GM23248 (cell line): ENCODE results near the gene KRTAP5-7. TPM values are rescaled to one million over a fixed set of nuclear protein-coding genes. Genes with fewer than 3 reads are reported as not detected.

ENCODE experiments used
- DNase-seq: peaks from one replicate; pipeline ENCODE4 v3.0.0-alpha.2; 2015
- H2AFZ ChIP-seq: fragments of 200-600 bp; sonication (generic); 2 replicates; pipeline ENCODE4 v1.6.1; 2016; ENCODE audit warnings: antibody characterized with exemption
- H3F3A ChIP-seq: fragments of 200-600 bp; sonication (generic); 2 replicates; pipeline ENCODE4 v1.6.1; 2016; ENCODE audit warnings: mild to moderate bottlenecking, antibody characterized with exemption, mixed run types; ENCODE audit not compliant: insufficient read depth
- H3K27ac ChIP-seq: fragments of 200-600 bp; sonication (generic); 2 replicates; pipeline ENCODE4 v1.5.1; 2016; ENCODE audit warnings: mild to moderate bottlenecking
- H3K27me3 ChIP-seq: fragments of 200-600 bp; sonication (generic); replicated peaks from 2 replicates; pipeline ENCODE4 v1.6.1; 2016; ENCODE audit warnings: mild to moderate bottlenecking; ENCODE audit not compliant: insufficient read depth
- H3K36me3 ChIP-seq: fragments of 200-600 bp; sonication (generic); 2 replicates; pipeline ENCODE4 v1.6.1; 2016; ENCODE audit warnings: low read depth, mild to moderate bottlenecking
- H3K4me1 ChIP-seq: fragments of 200-600 bp; sonication (generic); 2 replicates; pipeline ENCODE4 v1.6.1; 2016; ENCODE audit warnings: mild to moderate bottlenecking; ENCODE audit not compliant: insufficient read depth
- H3K4me2 ChIP-seq: fragments of 200-600 bp; sonication (generic); one replicate; pipeline ENCODE4 v1.6.1; 2016; ENCODE audit warnings: mild to moderate bottlenecking; ENCODE audit not compliant: unreplicated experiment
- H3K4me3 ChIP-seq: fragments of 200-600 bp; sonication (generic); 2 replicates; pipeline ENCODE4 v1.5.1; 2016; ENCODE audit warnings: mild to moderate bottlenecking
- H3K79me2 ChIP-seq: fragments of 200-600 bp; sonication (generic); 2 replicates; pipeline ENCODE4 v1.6.1; 2016; ENCODE audit warnings: mild to moderate bottlenecking; ENCODE audit not compliant: insufficient read depth
- H3K9ac ChIP-seq: fragments of 200-600 bp; sonication (generic); 2 replicates; pipeline ENCODE4 v1.6.1; 2016; ENCODE audit warnings: mild to moderate bottlenecking
- H3K9me2 ChIP-seq: fragments of 200-600 bp; sonication (generic); 2 replicates; pipeline ENCODE4 v1.6.1; 2016; ENCODE audit warnings: mixed run types, mild to moderate bottlenecking, moderate library complexity; ENCODE audit not compliant: insufficient read depth
- H3K9me3 ChIP-seq: fragments of 200-600 bp; sonication (generic); one replicate; pipeline ENCODE4 v1.6.1; 2017; ENCODE audit warnings: low read depth
- H4K20me1 ChIP-seq: fragments of 200-600 bp; sonication (generic); 2 replicates; pipeline ENCODE4 v1.6.0; 2016; ENCODE audit not compliant: insufficient read depth
- EZH2 ChIP-seq: fragments of 200-600 bp; sonication (generic); IDR thresholded peaks from 2 replicates; pipeline ENCODE4 v1.6.1; 2018; ENCODE audit warnings: antibody characterized with exemption, mild to moderate bottlenecking; ENCODE audit not compliant: insufficient read depth, poor library complexity, severe bottlenecking
- EZH2phosphoT487 ChIP-seq: fragments of 200-600 bp; sonication (generic); IDR thresholded peaks from 2 replicates; pipeline ENCODE4 v1.6.1; 2018; ENCODE audit warnings: antibody characterized with exemption, moderate library complexity, mild to moderate bottlenecking, low read depth; ENCODE audit not compliant: insufficient read depth
- WGBS, 2 experiments: methylation state at CpG; one replicate each; pipeline ENCODE4 v1.1.6; 2015 to 2017; ENCODE audit warnings: low lambda C conversion rate in 2 of 2, low coverage in 1 of 2; ENCODE audit errors: missing lambda C conversion rate in 2 of 2; 5-methylcytosine and 5-hydroxymethylcytosine counted together
- in situ Hi-C: fragments of 300-500 bp; cut with MboI; formaldehyde crosslinking; loops from 2 replicates; pipeline ENCODE4 v1.15.0; 2020
- polyA plus RNA-seq: library from polyadenylated mRNA; unstranded; fragments of >200 nt; fragmentation: Nextera tagmentation; extraction: Ambion mirVana; gene quantifications from 2 replicates; pipeline ENCODE4 v1.2.1, GENCODE V29; 2016
- total RNA-seq: library from RNA; depleted of rRNA; stranded (reverse); fragments of >200 nt; shearing (Covaris generic); gene quantifications from 2 replicates; pipeline ENCODE4 v1.2.3, GENCODE V29; 2014

KRTAP5-7 gene
- total and polyA plus RNA-seq, 2 experiments from 2014 or later, result not detected

DNA sequence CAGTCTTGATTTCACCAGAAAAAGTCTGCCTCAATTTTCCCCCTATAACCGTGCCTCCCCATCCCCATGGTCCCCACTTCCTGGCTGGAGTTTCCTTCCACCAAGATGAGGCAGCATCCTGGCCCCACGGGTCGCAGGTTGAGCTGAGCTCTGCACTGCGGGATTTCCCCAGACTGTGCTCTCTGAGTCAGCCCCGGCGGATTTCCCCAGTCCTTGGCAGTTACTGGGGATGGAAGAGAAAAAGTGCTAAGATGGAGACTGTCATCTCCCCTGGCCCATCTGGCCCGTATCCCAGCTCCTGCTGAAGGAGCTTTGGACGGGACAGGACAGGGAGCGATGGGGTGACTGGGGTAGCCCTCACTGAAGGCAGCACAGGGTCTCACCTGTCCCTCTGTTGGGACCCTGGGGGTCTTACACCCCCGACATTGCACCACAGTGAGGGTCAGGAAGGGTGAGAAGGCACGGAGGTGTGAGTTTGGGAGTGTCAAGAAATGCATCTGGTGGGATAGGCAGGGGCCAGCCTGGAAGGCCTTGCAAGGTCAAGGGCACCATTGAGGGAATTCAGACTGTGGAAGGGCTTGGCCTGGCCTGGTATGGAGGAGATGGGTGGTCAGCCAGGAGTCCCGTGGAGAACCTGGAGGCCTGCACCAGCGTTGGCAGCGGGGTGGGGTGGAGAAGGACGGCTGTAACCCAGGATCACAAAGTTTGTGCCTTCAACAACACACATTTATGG lies 37.6 kb upstream of the KRTAP5-7 start:
- H3F3A ChIP-seq, result no peaks in the 10 kb centered on the region
- no peak overlapping the region for H2AFZ ChIP-seq
- no peaks in the 10 kb centered on the region for H3K27me3 ChIP-seq
- no peaks in the 10 kb centered on the region for H4K20me1 ChIP-seq
- H3K36me3 ChIP-seq, result peaks cover 5% of the 10 kb centered on the region; the same call in 1 of the 2 replicates
- WGBS, 2 experiments, result 87 to 91% methylated on average over 15 of the region's 15 CpGs
- H3K9me2 ChIP-seq, result no peaks in the 10 kb centered on the region
- DNase-seq, result no peak
- no peak overlapping the region for H3K4me3 ChIP-seq
- H3K27ac ChIP-seq, result no peak overlapping the region
- H3K4me2 ChIP-seq, result no peak overlapping the region
- no peak overlapping the region for H3K9ac ChIP-seq
- no peak for TF ChIP-seq EZH2phosphoT487
- TF ChIP-seq EZH2, result no peak
- in situ Hi-C loops, result no loop called here
- no peaks in the 10 kb centered on the region for H3K79me2 ChIP-seq
- no peaks in the 10 kb centered on the region for H3K9me3 ChIP-seq
- no peaks in the 10 kb centered on the region for H3K4me1 ChIP-seq

DNA sequence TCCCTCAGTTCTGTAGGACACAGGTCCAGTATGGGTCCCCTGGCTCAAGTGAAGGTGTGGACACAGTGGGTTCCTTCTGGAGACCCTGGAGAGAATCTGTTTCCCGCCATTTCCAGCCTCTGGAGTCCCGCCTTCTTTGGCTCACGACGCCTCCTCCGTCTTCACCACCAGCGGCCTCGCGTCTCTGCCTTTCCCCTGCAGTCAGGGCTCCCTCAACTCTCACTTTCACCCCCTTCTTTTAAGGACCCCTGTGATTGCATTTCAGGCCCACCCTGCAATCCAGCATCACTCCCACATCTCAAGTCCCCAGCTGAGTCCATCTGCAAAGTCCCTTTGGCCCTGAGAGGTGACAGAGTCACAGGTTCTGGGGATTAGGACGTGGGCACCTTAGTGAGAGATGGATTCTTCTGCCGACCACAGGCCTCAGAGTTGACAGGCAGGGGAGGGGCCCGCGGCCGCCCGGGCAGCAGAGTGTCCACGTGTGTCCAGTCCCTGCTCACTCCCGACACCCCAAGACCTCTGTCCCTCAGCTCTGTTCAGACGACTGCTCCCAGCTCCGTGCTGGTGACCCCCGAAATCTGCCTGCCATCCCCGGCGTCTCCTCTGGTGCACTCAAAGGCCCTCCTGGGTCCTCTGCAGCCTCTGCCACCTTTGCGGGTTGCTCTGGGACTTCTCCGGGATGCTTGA lies 36.9 kb upstream of the KRTAP5-7 start:
- 96 to 97% methylated on average over 23 of the region's 23 CpGs for WGBS, 2 experiments
- Histone ChIP-seq H3K27me3 (no peaks in the 10 kb centered on the region), H3K9me3 (no peaks in the 10 kb centered on the region), H3K4me2 (no peak overlapping the region), H3F3A (no peaks in the 10 kb centered on the region), H4K20me1 (no peaks in the 10 kb centered on the region), H3K9ac (no peak overlapping the region), H3K36me3 (peaks cover 5% of the 10 kb centered on the region; the same call in 1 of the 2 replicates), H3K27ac (no peak overlapping the region), H3K9me2 (no peaks in the 10 kb centered on the region), H3K4me1 (no peaks in the 10 kb centered on the region), H3K79me2 (no peaks in the 10 kb centered on the region), H2AFZ (no peak overlapping the region), H3K4me3 (no peak overlapping the region)
- DNase-seq, result no peak
- no peak for TF ChIP-seq EZH2
- no peak for TF ChIP-seq EZH2phosphoT487
- in situ Hi-C loops, result no loop called here

DNA sequence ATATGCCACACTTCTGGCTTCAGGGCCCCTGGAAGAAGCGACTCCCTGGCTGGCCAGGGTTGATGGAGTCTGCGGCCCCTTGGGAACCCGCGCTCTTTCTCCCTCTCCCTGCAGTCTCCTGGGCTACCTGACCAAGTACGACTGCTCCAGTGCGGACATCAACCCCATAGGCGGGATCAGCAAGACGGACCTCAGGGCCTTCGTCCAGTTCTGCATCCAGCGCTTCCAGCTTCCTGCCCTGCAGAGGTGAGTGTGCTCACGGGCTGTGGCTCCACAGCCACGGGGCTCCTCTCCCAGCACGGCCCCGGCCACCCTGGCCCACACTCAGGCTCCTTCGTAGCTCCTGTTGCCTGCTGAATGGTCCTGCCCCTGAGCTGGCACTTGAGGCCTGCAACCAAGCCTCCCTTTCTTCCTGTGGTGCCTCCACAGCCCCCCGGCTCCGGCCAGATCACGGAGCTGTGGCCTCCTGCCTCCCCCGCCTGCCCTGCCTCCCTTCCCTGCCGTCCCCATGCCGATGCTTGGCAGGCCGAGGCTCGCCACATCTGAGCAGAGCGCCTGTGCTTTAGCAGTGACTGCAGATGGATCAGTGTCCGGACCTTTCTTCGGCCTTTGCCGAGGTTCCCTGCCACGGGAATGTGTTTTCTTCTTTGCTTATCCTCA lies 36.2 kb upstream of the KRTAP5-7 start:
- H3K4me3 ChIP-seq, result no peak overlapping the region
- H3K9me2 ChIP-seq, result no peaks in the 10 kb centered on the region
- in situ Hi-C loops, result no loop called here
- no peaks in the 10 kb centered on the region for H3K79me2 ChIP-seq
- H4K20me1 ChIP-seq, result no peaks in the 10 kb centered on the region
- WGBS, 2 experiments, result 95 to 96% methylated on average over 27 of the region's 28 CpGs
- DNase-seq, result no peak
- H2AFZ ChIP-seq, result no peak overlapping the region
- H3K4me1 ChIP-seq, result no peaks in the 10 kb centered on the region
- no peak overlapping the region for H3K9ac ChIP-seq
- peaks cover 2% of the 10 kb centered on the region; the same call in 1 of the 2 replicates for H3K36me3 ChIP-seq
- TF ChIP-seq EZH2 (no peak), EZH2phosphoT487 (no peak)
- no peaks in the 10 kb centered on the region for H3K27me3 ChIP-seq
- no peaks in the 10 kb centered on the region for H3F3A ChIP-seq
- no peak overlapping the region for H3K27ac ChIP-seq
- H3K4me2 ChIP-seq, result no peak overlapping the region
- H3K9me3 ChIP-seq, result no peaks in the 10 kb centered on the region

DNA sequence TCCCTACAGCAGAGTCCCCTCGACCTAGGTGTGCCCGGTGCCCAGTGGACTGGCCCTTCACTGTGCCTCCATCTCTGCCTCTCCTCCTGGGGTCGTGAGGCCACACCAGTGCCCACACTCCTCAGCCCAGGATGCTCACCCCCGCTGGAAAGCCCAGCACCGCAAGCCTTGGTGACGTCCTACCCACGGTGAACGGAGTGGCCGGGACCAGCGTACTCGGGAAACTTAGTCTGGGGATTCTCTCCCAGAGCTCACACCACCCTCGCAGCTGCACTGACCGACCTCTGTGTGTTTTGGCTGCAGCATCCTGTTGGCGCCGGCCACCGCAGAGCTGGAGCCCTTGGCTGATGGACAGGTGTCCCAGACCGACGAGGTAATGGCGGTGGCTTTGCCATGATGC lies 35.5 kb upstream of the KRTAP5-7 start:
- Histone ChIP-seq H3K9ac (no peak overlapping the region), H2AFZ (no peak overlapping the region), H3K27ac (no peak overlapping the region), H4K20me1 (no peaks in the 10 kb centered on the region), H3K4me2 (no peak overlapping the region), H3K9me3 (no peaks in the 10 kb centered on the region), H3K27me3 (no peaks in the 10 kb centered on the region), H3K9me2 (no peaks in the 10 kb centered on the region), H3K4me1 (no peaks in the 10 kb centered on the region), H3K4me3 (no peak overlapping the region), H3K79me2 (no peaks in the 10 kb centered on the region), H3F3A (no peaks in the 10 kb centered on the region), H3K36me3 (no peaks in the 10 kb centered on the region; the same call in 1 of the 2 replicates)
- TF ChIP-seq EZH2 (no peak), EZH2phosphoT487 (no peak)
- in situ Hi-C loops, result no loop called here
- WGBS, 2 experiments, result 94 to 95% methylated on average over 18 to 19 of the region's 19 CpGs
- DNase-seq, result no peak
